ENCODE data around the gene DCBLD1. TPM values are rescaled to one million over a fixed set of nuclear protein-coding genes. Genes with fewer than 3 reads are reported as not detected.

Gene DCBLD1
- total RNA-seq, 2 donors from 2014 or later = 8.8 to 17.6 TPM

DNA sequence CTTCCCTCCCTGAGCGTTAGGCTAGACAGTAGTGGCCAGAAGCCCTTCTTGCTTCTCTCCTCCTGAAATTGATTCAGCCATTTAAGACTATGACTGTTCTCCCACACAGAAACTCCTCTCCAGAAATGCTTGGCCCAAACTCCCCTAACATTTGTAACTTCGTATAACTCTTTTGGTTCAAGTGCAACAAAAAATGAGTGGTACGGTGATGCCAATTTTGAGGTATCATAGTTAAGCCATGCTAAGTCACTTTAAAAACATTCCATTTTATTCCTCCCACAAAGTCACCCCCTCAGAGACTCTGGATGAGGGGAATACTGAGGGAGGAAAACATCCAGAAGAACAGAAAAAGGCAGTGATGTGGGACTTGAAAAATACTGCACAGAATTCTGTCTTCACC lies 35.6 kb upstream of the DCBLD1 start:
- DNase-seq (ENCODE audit: low spot score) = no peak
- H3K27ac ChIP-seq = no peak overlapping the region
- intact Hi-C loops (cut with DNase I) = no loop called here
- H3K27me3 ChIP-seq (replicated peaks; ENCODE audit: insufficient read depth) = peaks cover 3% of the 10 kb centered on the region
- WGBS = 59% methylated on average over 3 of the region's 3 CpGs
- H3K9me3 ChIP-seq = no peaks in the 10 kb centered on the region
- no peaks in the 10 kb centered on the region for H3K36me3 ChIP-seq
- TF ChIP-seq POLR2AphosphoS5 (IDR thresholded peaks at IDR 0.05) (no peak), POLR2A (IDR thresholded peaks at IDR 0.05) (no peak)
- TF ChIP-seq, protein P1, sequence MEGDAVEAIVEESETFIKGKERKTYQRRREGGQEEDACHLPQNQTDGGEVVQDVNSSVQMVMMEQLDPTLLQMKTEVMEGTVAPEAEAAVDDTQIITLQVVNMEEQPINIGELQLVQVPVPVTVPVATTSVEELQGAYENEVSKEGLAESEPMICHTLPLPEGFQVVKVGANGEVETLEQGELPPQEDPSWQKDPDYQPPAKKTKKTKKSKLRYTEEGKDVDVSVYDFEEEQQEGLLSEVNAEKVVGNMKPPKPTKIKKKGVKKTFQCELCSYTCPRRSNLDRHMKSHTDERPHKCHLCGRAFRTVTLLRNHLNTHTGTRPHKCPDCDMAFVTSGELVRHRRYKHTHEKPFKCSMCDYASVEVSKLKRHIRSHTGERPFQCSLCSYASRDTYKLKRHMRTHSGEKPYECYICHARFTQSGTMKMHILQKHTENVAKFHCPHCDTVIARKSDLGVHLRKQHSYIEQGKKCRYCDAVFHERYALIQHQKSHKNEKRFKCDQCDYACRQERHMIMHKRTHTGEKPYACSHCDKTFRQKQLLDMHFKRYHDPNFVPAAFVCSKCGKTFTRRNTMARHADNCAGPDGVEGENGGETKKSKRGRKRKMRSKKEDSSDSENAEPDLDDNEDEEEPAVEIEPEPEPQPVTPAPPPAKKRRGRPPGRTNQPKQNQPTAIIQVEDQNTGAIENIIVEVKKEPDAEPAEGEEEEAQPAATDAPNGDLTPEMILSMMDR (IDR thresholded peaks at IDR 0.05) = no peak
- H3K4me1 ChIP-seq (replicated peaks) = no peaks in the 10 kb centered on the region
- no peak overlapping the region for H3K4me3 ChIP-seq

DNA sequence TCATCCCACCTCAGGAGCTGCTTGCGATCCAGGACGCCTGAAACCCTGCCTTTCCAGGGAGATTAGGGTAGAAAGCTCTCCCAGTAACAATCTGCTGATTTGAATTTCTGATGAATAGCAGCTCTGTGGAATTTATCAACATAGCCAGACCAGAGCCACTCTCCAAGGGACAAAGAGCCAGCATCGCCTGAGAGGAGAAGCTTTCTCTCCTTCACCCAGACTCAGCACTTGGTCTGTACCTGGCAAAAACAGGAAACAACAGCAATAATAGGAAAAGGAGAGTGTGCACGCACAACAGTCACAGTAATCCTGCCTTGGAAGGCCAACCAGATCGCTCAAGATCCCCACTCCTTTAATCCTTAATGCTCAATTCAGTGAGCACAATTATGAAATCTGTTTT lies 34.5 kb upstream of the DCBLD1 start:
- TF ChIP-seq POLR2AphosphoS5 (IDR thresholded peaks at IDR 0.05) (no peak), POLR2A (IDR thresholded peaks at IDR 0.05) (no peak)
- TF ChIP-seq, protein P1 (IDR thresholded peaks at IDR 0.05) = no peak
- Histone ChIP-seq H3K4me3 (no peak overlapping the region), H3K27me3 (replicated peaks; ENCODE audit: insufficient read depth) (peaks cover 3% of the 10 kb centered on the region), H3K27ac (no peak overlapping the region), H3K4me1 (replicated peaks) (no peaks in the 10 kb centered on the region), H3K9me3 (no peaks in the 10 kb centered on the region), H3K36me3 (no peaks in the 10 kb centered on the region)
- intact Hi-C loops (cut with DNase I) = loop anchor here (2.0 kb wide), 1 partner anchor 107 kb away; no protein-coding TSS in a partner anchor
- WGBS = 64% methylated on average over 5 of the region's 5 CpGs
- no peak for DNase-seq (ENCODE audit: low spot score)

DNA sequence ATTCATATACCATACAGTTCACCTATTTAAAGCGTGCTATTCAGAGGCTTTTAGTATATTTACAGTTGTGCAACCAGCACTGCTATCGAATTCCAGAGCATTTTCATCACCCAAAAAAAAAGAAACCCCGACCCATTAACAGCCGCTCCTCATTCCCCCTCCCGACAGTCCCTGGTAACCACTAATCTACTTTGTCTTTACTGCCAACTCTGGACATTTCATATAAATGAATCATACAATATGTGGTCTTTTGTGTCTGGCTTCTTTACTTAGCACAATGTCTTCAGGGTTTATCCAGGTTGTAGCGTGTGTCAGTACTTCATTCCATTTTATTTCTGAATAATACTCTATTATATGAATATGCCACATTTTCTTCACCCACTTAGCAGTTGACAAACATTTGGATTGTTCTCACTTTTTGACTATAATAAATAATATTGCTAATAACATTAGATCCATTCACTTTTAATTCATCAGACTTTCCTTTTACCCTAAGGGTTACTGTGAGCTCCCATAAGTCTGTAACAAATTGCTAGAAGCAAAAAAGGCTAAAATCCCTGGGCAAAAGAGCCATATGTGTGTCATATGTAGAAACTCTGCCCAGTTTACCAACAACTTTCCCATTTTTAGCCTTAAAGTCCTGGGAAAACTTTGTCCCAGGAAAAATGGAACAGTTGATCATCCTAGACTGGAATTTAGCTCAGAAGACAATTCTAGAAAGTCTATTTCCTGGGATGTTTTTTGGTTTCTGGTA lies 33.6 kb upstream of the DCBLD1 start:
- intact Hi-C loops (cut with DNase I) = loop anchor here (2.0 kb wide), 1 partner anchor 106 kb away; no protein-coding TSS in a partner anchor

DNA sequence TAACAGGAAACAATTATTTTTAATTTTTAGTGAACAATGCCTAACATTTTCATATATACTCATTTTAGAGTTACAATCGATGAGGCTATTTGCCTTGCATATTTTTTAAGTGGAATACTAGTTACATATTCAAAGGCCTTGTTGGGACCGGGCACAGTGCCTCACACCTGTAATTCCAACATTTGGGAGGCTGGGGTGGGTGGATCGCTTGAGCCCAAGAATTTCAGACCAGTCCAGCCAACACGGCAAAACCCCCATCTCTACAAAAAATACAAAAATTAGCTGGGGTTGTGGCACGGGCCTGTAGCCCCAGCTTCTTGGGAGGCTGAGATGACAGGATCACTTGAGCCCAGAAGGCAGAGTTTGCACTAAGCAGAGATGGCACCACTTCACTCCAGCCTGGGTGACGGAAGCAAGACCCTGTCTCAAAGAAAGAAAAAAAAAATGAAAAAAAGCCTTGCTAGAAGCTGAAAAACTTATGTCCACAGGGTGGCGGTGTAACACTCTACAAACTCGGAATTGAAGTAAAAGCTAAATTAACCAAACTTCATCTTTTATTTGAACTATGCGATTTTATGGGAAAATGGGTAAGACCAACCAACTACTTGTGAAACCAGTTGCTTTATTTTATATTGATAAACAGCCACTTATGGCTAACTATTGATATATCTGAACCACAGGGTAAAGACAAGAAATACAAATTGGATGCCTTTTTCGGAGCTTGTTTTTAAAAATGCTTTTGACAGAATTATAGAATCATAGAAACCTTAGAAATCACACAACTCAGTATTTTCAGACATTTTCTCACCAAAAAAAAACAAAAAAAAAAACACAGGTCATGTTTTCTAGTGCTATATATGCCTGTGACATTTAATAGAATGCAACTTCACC lies 32.7 kb upstream of the DCBLD1 start:
- WGBS = 37% methylated on average over 10 of the region's 10 CpGs
- Histone ChIP-seq H3K9me3 (no peaks in the 10 kb centered on the region), H3K4me1 (replicated peaks) (no peaks in the 10 kb centered on the region), H3K36me3 (no peaks in the 10 kb centered on the region), H3K4me3 (no peak overlapping the region), H3K27me3 (replicated peaks; ENCODE audit: insufficient read depth) (peaks cover 3% of the 10 kb centered on the region), H3K27ac (no peak overlapping the region)
- intact Hi-C loops (cut with DNase I) = loop anchor here (2.0 kb wide), 1 partner anchor 105 kb away; no protein-coding TSS in a partner anchor
- peak; percentile 31 for DNase-seq (ENCODE audit: low spot score)
- TF ChIP-seq, protein P1 (IDR thresholded peaks at IDR 0.05) = peak; percentile 45 to 82 (median 66)
- TF ChIP-seq POLR2AphosphoS5 (IDR thresholded peaks at IDR 0.05) = no peak

More for the DNA sequence above, 33.6 kb upstream of the DCBLD1 start:
- no peak for DNase-seq (ENCODE audit: low spot score)
- Histone ChIP-seq H3K36me3 (no peaks in the 10 kb centered on the region), H3K4me1 (replicated peaks) (no peaks in the 10 kb centered on the region), H3K9me3 (no peaks in the 10 kb centered on the region), H3K4me3 (no peak overlapping the region), H3K27me3 (replicated peaks; ENCODE audit: insufficient read depth) (peaks cover 3% of the 10 kb centered on the region), H3K27ac (no peak overlapping the region)
- TF ChIP-seq POLR2AphosphoS5 (IDR thresholded peaks at IDR 0.05) (no peak), POLR2A (IDR thresholded peaks at IDR 0.05) (no peak)
- TF ChIP-seq, protein P1 (IDR thresholded peaks at IDR 0.05) = no peak
- WGBS = 19% methylated on average over 6 of the region's 6 CpGs

Measured in prostate gland (tissue), 2 donors.